K562 (cell line): ENCODE data around the gene CDK4. TPM values are rescaled to one million over a fixed set of nuclear protein-coding genes. Genes with fewer than 3 reads are reported as not detected.

Experiments
- ARHGAP35 ChIP-seq: fragments of 450-650 bp; IDR thresholded peaks from 2 replicates; pipeline ENCODE4 v1.6.1; 2018; ENCODE audit not compliant: partially characterized antibody
- BACH1 ChIP-seq: fragments of 200-800 bp; sonication (Bioruptor generic); IDR thresholded peaks from 2 replicates; pipeline ENCODE4 v1.6.1; 2016; ENCODE audit warnings: missing genetic modification characterization, missing compliant biosample characterization
- CEBPG ChIP-seq, 3 experiments: fragments of 200-800 bp in 1 of 3; sonication (Bioruptor generic) in 1 of 3; sonication (generic) in 1 of 3; formaldehyde crosslinking in 1 of 3; IDR thresholded peaks in 2 of 3; conservative IDR thresholded peaks in 1 of 3; 2 replicates each; pipeline versions ENCODE4 v1.6.1 to v1.8.0; 2016 to 2022; ENCODE audit warnings: missing compliant biosample characterization in 2 of 3, missing genetic modification characterization in 2 of 3, mild to moderate bottlenecking in 1 of 3, missing genetic modification reagents in 1 of 3
- FOXJ2 ChIP-seq: fragments of 200-800 bp; sonication (Bioruptor generic); IDR thresholded peaks from 2 replicates; pipeline ENCODE4 v1.6.1; 2016; ENCODE audit warnings: missing genetic modification characterization, missing compliant biosample characterization
- HMG20B ChIP-seq: fragments of 250-450 bp; sonication (Bioruptor Pico); IDR thresholded peaks from 2 replicates; pipeline ENCODE4 v1.5.0; 2021; ENCODE audit warnings: mild to moderate bottlenecking
- HNRNPLL ChIP-seq: fragments of 200-400 bp; formaldehyde crosslinking; IDR thresholded peaks from 2 replicates; pipeline ENCODE4 v1.6.1; 2017; ENCODE audit warnings: low read length, low read depth, mild to moderate bottlenecking; ENCODE audit not compliant: poor library complexity, severe bottlenecking
- RHOXF2B ChIP-seq: fragments of 250-450 bp; sonication (Bioruptor Pico); conservative IDR thresholded peaks from 2 replicates; pipeline ENCODE4 v1.5.1; 2021
- RUNX1 ChIP-seq: sonication (generic); IDR thresholded peaks from 2 replicates; pipeline ENCODE4 v1.6.1; 2016; ENCODE audit warnings: antibody characterized with exemption, low read depth
- SAP30 ChIP-seq: fragments of 200-600 bp; sonication (generic); IDR thresholded peaks from 2 replicates; pipeline ENCODE4 v1.6.1; 2012; ENCODE audit warnings: borderline replicate concordance, low read depth, mild to moderate bottlenecking, moderate library complexity, low read length, control low read depth, inconsistent platforms; ENCODE audit not compliant: insufficient read depth, poor library complexity, severe bottlenecking
- SIN3B ChIP-seq: fragments of 450-650 bp; IDR thresholded peaks from 2 replicates; pipeline ENCODE4 v1.6.1; 2017; ENCODE audit warnings: low read depth, mild to moderate bottlenecking, moderate library complexity
- SMARCB1 ChIP-seq: IDR thresholded peaks from 2 replicates; pipeline ENCODE4 v1.6.1; 2011; ENCODE audit warnings: improper control_type of control experiment, low read depth; ENCODE audit not compliant: insufficient read length
- TFAP4 ChIP-seq: sonication (generic); formaldehyde crosslinking; IDR thresholded peaks from 2 replicates; pipeline ENCODE4 v1.8.0; 2022; ENCODE audit warnings: missing genetic modification reagents, mild to moderate bottlenecking, moderate library complexity, borderline replicate concordance
- U2AF2 ChIP-seq: fragments of 200-400 bp; formaldehyde crosslinking; optimal IDR thresholded peaks from 2 replicates; pipeline ENCODE3; 2017; ENCODE audit warnings: low read depth, mild to moderate bottlenecking, low read length
- ZNF512 ChIP-seq: IDR thresholded peaks from 2 replicates; pipeline ENCODE4 v1.6.1; 2016; ENCODE audit warnings: missing genetic modification characterization, missing compliant biosample characterization
- ZNF77 ChIP-seq: fragments of 250-450 bp; sonication (Bioruptor Pico); IDR thresholded peaks from 2 replicates; pipeline ENCODE4 v1.5.0; 2020
- polyA plus RNA-seq, 8 experiments: library from polyadenylated mRNA; depleted of rRNA in 4 of 8; stranded (reverse) in 5 of 8; unstranded in 3 of 8; fragments of >200 nt; fragmentation: Nextera tagmentation in 2 of 8; fragmentation: Illumina TruSeq in 1 of 8; extraction: Ambion mirVana in 2 of 8; extraction: Trizol in 1 of 8; gene quantifications; 2 replicates each; pipeline versions ENCODE4 v1.2.1 to v1.2.3, GENCODE V29; 2011 to 2014; ENCODE audit warnings: inconsistent platforms in 1 of 8, missing spikeins in 1 of 8
- total RNA-seq, 7 experiments: library from RNA; depleted of rRNA in 6 of 7; stranded (reverse); fragments of >200 nt in 6 of 7; fragmentation: Illumina TruSeq in 2 of 7; extraction: Trizol in 2 of 7; gene quantifications; 2 replicates each; pipeline versions ENCODE4 v1.2.1 to v1.2.3, GENCODE V29; 2011 to 2021; ENCODE audit warnings: low replicate concordance in 1 of 7
- TF ChIP-seq, protein P1 (sequence below): fragments of 250-450 bp; sonication (Bioruptor Pico); IDR thresholded peaks from 2 replicates; pipeline ENCODE4 v1.5.0; 2022; ENCODE audit warnings: mild to moderate bottlenecking
- TF ChIP-seq, protein P2 (sequence below): IDR thresholded peaks from 2 replicates; pipeline ENCODE4 v1.6.1; 2014; ENCODE audit warnings: antibody characterized with exemption
- TF ChIP-seq, protein P3 (sequence below): fragments of 450-650 bp; formaldehyde crosslinking; IDR thresholded peaks from 2 replicates; pipeline ENCODE4 v1.4.0; 2022; ENCODE audit warnings: mild to moderate bottlenecking, moderate library complexity

CDK4 gene
- total and polyA plus RNA-seq, 9 of the 15 experiments (the other 6 are each of a cell fraction or from before 2014, with no cell fraction given): 37.8 to 436 (median 238) TPM

- TF ChIP-seq, protein P1, sequence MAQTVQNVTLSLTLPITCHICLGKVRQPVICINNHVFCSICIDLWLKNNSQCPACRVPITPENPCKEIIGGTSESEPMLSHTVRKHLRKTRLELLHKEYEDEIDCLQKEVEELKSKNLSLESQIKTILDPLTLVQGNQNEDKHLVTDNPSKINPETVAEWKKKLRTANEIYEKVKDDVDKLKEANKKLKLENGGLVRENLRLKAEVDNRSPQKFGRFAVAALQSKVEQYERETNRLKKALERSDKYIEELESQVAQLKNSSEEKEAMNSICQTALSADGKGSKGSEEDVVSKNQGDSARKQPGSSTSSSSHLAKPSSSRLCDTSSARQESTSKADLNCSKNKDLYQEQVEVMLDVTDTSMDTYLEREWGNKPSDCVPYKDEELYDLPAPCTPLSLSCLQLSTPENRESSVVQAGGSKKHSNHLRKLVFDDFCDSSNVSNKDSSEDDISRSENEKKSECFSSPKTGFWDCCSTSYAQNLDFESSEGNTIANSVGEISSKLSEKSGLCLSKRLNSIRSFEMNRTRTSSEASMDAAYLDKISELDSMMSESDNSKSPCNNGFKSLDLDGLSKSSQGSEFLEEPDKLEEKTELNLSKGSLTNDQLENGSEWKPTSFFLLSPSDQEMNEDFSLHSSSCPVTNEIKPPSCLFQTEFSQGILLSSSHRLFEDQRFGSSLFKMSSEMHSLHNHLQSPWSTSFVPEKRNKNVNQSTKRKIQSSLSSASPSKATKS (CRISPR knock-in tag): no peak
- TF ChIP-seq, protein P2, sequence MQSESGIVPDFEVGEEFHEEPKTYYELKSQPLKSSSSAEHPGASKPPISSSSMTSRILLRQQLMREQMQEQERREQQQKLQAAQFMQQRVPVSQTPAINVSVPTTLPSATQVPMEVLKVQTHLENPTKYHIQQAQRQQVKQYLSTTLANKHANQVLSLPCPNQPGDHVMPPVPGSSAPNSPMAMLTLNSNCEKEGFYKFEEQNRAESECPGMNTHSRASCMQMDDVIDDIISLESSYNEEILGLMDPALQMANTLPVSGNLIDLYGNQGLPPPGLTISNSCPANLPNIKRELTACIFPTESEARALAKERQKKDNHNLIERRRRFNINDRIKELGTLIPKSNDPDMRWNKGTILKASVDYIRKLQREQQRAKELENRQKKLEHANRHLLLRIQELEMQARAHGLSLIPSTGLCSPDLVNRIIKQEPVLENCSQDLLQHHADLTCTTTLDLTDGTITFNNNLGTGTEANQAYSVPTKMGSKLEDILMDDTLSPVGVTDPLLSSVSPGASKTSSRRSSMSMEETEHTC: peak; percentile 97
- TF ChIP-seq U2AF2 (no peak), CEBPG (CRISPR knock-in tag; IDR thresholded peaks at IDR 0.05) (peak; percentile 74; the same call in 1 of the 2 replicates), CEBPG (tag; conservative IDR thresholded peaks at IDR 0.05 in 1 of 2, IDR thresholded peaks at IDR 0.05 in 1 of 2) (peak; percentile 69 to 74), TFAP4 (CRISPR knock-in tag) (peak; percentile 99), SIN3B (no peak; the same call in 1 of the 2 replicates), RHOXF2B (CRISPR knock-in tag) (no peak; the same call in 1 of the 2 replicates), BACH1 (no peak), ZNF77 (CRISPR knock-in tag) (no peak), ARHGAP35 (peak; percentile 31), HNRNPLL (no peak), RUNX1 (no peak), SAP30 (peak; percentile 71), ZNF512 (tag) (no peak), SMARCB1 (no peak), HMG20B (no peak), FOXJ2 (tag) (peak; percentile 88)
- TF ChIP-seq, protein P3, sequence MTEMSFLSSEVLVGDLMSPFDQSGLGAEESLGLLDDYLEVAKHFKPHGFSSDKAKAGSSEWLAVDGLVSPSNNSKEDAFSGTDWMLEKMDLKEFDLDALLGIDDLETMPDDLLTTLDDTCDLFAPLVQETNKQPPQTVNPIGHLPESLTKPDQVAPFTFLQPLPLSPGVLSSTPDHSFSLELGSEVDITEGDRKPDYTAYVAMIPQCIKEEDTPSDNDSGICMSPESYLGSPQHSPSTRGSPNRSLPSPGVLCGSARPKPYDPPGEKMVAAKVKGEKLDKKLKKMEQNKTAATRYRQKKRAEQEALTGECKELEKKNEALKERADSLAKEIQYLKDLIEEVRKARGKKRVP (CRISPR knock-in tag): peak; percentile 38; the same call in 1 of the 2 replicates
Observed at GRCh38 chr12:57751788-57752667, at the start of gene CDK4 (continued).
